Sigmoid colon (tissue), 4 donors: Measurements from ENCODE around the gene RACK1.

ENCODE experiments used
- POLR2A ChIP-seq, 2 donors: fragments of 450-650 bp; IDR thresholded peaks; one replicate each; pipeline ENCODE4 v1.6.1; 2016; ENCODE audit warnings: antibody characterized with exemption in 2 of 2, mild to moderate bottlenecking in 2 of 2, moderate library complexity in 2 of 2
- POLR2AphosphoS5 ChIP-seq, 4 donors: sonication (generic); formaldehyde crosslinking; IDR thresholded peaks; one replicate each; pipeline ENCODE4 v1.6.1; 2017; ENCODE audit warnings: antibody characterized with exemption in 4 of 4
- TF ChIP-seq, protein P1 (sequence below), 4 experiments: fragments of 450-650 bp in 3 of 4; fragments of 200-600 bp in 1 of 4; IDR thresholded peaks; one replicate each; pipeline ENCODE4 v1.5.1; 2016 to 2019; ENCODE audit warnings: antibody characterized with exemption in 4 of 4, mild to moderate bottlenecking in 3 of 4, moderate library complexity in 2 of 4

DNA sequence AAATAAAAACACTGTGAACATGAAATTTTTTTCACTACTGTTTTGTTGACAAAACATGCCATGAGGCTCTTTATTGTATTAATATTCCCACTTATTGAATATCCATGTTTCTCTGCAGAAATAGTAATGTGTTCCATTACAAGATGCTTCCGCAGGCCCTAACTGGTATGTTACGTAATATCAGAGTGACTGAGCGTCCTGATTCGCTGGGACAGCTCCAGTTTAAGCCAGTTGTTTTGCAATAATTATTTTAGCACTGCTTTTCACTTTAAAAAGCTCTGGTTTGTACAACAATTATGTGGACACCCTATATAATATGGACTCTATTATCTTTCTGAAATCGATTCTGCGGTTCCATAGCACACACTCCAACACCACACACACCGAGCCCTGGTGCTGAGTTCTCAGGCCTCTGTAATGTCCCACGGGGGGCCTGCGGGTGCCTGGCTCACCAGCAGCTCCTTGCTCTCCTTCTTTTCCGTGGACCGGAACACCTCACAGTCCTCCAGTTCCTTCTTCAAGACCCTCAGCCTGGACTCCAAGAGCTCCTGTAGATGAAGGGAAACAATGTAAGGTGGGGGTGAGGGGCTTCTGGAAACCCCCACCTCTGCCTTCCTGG lies 40.5 kb downstream of the RACK1 start:
- TF ChIP-seq POLR2A (IDR thresholded peaks at IDR 0.05) (no peak), POLR2AphosphoS5 (IDR thresholded peaks at IDR 0.05) (no peak)
- TF ChIP-seq, protein P1, sequence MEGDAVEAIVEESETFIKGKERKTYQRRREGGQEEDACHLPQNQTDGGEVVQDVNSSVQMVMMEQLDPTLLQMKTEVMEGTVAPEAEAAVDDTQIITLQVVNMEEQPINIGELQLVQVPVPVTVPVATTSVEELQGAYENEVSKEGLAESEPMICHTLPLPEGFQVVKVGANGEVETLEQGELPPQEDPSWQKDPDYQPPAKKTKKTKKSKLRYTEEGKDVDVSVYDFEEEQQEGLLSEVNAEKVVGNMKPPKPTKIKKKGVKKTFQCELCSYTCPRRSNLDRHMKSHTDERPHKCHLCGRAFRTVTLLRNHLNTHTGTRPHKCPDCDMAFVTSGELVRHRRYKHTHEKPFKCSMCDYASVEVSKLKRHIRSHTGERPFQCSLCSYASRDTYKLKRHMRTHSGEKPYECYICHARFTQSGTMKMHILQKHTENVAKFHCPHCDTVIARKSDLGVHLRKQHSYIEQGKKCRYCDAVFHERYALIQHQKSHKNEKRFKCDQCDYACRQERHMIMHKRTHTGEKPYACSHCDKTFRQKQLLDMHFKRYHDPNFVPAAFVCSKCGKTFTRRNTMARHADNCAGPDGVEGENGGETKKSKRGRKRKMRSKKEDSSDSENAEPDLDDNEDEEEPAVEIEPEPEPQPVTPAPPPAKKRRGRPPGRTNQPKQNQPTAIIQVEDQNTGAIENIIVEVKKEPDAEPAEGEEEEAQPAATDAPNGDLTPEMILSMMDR (IDR thresholded peaks at IDR 0.05) = no peak
